T-helper 17 cell (primary cell): ENCODE measurements around the gene TARS3. TPM values are rescaled to one million over a fixed set of nuclear protein-coding genes. Genes with fewer than 3 reads are reported as not detected.

Experiments
- ATAC-seq: fragments of 150-1000 bp; cut with Tn5 transposase; 2 replicates; pipeline ENCODE4 v1.10.0; 2021; ENCODE audit warnings: mild to moderate bottlenecking, moderate library complexity
- DNase-seq, 3 donors: peaks; one replicate each; pipeline versions ENCODE4 v3.0.0 to v3.0.0-alpha.2; 2020 to 2021
- H3K9me3 ChIP-seq: one replicate; pipeline ENCODE4 v1.7.0; 2013; ENCODE audit warnings: low read length, mild to moderate bottlenecking; ENCODE audit not compliant: control insufficient read depth, poor library complexity, severe bottlenecking
- H3K27ac Mint-ChIP-seq: one replicate; pipeline ENCODE4 v1.8.0; 2022; ENCODE audit warnings: mild to moderate bottlenecking, moderate library complexity, mixed read lengths
- H3K27me3 Mint-ChIP-seq: one replicate; pipeline ENCODE4 v1.8.0; 2022; ENCODE audit warnings: mixed read lengths
- H3K36me3 Mint-ChIP-seq: one replicate; pipeline ENCODE4 v1.8.0; 2022; ENCODE audit warnings: low read depth, mixed read lengths
- H3K4me1 Mint-ChIP-seq: one replicate; pipeline ENCODE4 v1.8.0; 2022; ENCODE audit warnings: mild to moderate bottlenecking, mixed read lengths
- H3K4me3 Mint-ChIP-seq: one replicate; pipeline ENCODE4 v1.8.0; 2022; ENCODE audit warnings: mild to moderate bottlenecking, moderate library complexity, mixed read lengths
- total RNA-seq, 4 donors: library from RNA in 2 of 4; stranded (reverse) in 2 of 4; gene quantifications; one replicate each; pipeline ENCODE4 v1.2.3 and lab custom pipeline; 2022 to 2026

TARS3 gene
- total RNA-seq, 2 donors from 2014 or later, result 13.4 to 17.6 TPM

GRCh38 chr15:101612676-101613075 is 111.6 kb downstream of the TARS3 start:
- Mint-ChIP-seq H3K4me3 (no peak overlapping the region), H3K36me3 (no peaks in the 10 kb centered on the region), H3K27ac (no peak overlapping the region), H3K27me3 (no peaks in the 10 kb centered on the region), H3K4me1 (peaks cover 10% of the 10 kb centered on the region)
- no peaks in the 10 kb centered on the region for H3K9me3 ChIP-seq
- DNase-seq (no peak), ATAC-seq (no peak)

- Mint-ChIP-seq H3K4me1 (peaks cover 6% of the 10 kb centered on the region), H3K27me3 (no peaks in the 10 kb centered on the region), H3K4me3 (no peak overlapping the region), H3K27ac (no peak overlapping the region), H3K36me3 (no peaks in the 10 kb centered on the region)
- no peak for DNase-seq
- no peak for ATAC-seq
- no peaks in the 10 kb centered on the region for H3K9me3 ChIP-seq
These were observed 112.5 kb downstream of the TARS3 start for GRCh38 chr15:101611580-101612299.

- H3K27me3 Mint-ChIP-seq, result no peaks in the 10 kb centered on the region
- no peak for DNase-seq
- H3K4me1 Mint-ChIP-seq, result peaks cover 2% of the 10 kb centered on the region
These were observed 113.3 kb downstream of the TARS3 start for GRCh38 chr15:101611007-101611406.

GRCh38 chr15:101610611-101611000 is 113.7 kb downstream of the TARS3 start:
- no peak overlapping the region for H3K27ac Mint-ChIP-seq
- no peaks in the 10 kb centered on the region for H3K27me3 Mint-ChIP-seq
- no peak overlapping the region for H3K4me3 Mint-ChIP-seq
- no peaks in the 10 kb centered on the region for H3K4me1 Mint-ChIP-seq
- no peaks in the 10 kb centered on the region for H3K36me3 Mint-ChIP-seq
- ATAC-seq (no peak), DNase-seq (no peak)
- no peaks in the 10 kb centered on the region for H3K9me3 ChIP-seq

More at GRCh38 chr15:101611007-101611406, 113.3 kb downstream of the TARS3 start:
- no peaks in the 10 kb centered on the region for H3K9me3 ChIP-seq
- H3K36me3 Mint-ChIP-seq, result no peaks in the 10 kb centered on the region
- no peak overlapping the region for H3K27ac Mint-ChIP-seq
- no peak overlapping the region for H3K4me3 Mint-ChIP-seq
- ATAC-seq, result no peak

GRCh38 chr15:101609742-101610610 is 114.3 kb downstream of the TARS3 start:
- H3K27ac Mint-ChIP-seq, result no peak overlapping the region
- H3K4me3 Mint-ChIP-seq, result no peak overlapping the region
- no peaks in the 10 kb centered on the region for H3K36me3 Mint-ChIP-seq
- H3K4me1 Mint-ChIP-seq, result no peaks in the 10 kb centered on the region
- no peak for DNase-seq
- H3K9me3 ChIP-seq, result no peaks in the 10 kb centered on the region
- no peak for ATAC-seq
- H3K27me3 Mint-ChIP-seq, result peaks cover under 1% of the 10 kb centered on the region

- H3K9me3 ChIP-seq, result no peaks in the 10 kb centered on the region
- Mint-ChIP-seq H3K36me3 (no peaks in the 10 kb centered on the region), H3K27me3 (peaks cover 18% of the 10 kb centered on the region), H3K4me1 (no peaks in the 10 kb centered on the region), H3K4me3 (no peak overlapping the region), H3K27ac (no peak overlapping the region)
- DNase-seq, result no peak
- ATAC-seq, result no peak
These were observed 116.1 kb downstream of the TARS3 start for GRCh38 chr15:101608201-101608600.

GRCh38 chr15:101607108-101607507 is 117.2 kb downstream of the TARS3 start:
- H3K27ac Mint-ChIP-seq, result no peak overlapping the region

GRCh38 chr15:101604124-101604874 is 120.0 kb downstream of the TARS3 start:
- Mint-ChIP-seq H3K36me3 (peaks cover 7% of the 10 kb centered on the region), H3K4me3 (no peak overlapping the region), H3K4me1 (no peaks in the 10 kb centered on the region), H3K27me3 (peaks cover 35% of the 10 kb centered on the region), H3K27ac (no peak overlapping the region)
- no peak for DNase-seq
- ATAC-seq, result no peak
- no peaks in the 10 kb centered on the region for H3K9me3 ChIP-seq

More at GRCh38 chr15:101607108-101607507, 117.2 kb downstream of the TARS3 start:
- ATAC-seq, result no peak
- no peak for DNase-seq
- H3K4me1 Mint-ChIP-seq, result no peaks in the 10 kb centered on the region
- H3K9me3 ChIP-seq, result no peaks in the 10 kb centered on the region
- no peak overlapping the region for H3K4me3 Mint-ChIP-seq
- H3K36me3 Mint-ChIP-seq, result peaks cover 3% of the 10 kb centered on the region
- H3K27me3 Mint-ChIP-seq, result peaks cover 25% of the 10 kb centered on the region

Other genes with a start within 250 kb of the TARS3 start
- 10 to 100 TPM in 1 of 2 donors, 1 to 10 TPM in 1; 1.9 to 27.8 TPM for gene PCSK6, start 234.8 kb downstream of the TARS3 start, total RNA-seq
- gene TM2D3, start 72.1 kb downstream of the TARS3 start, total RNA-seq, result 10 to 100 TPM; 66.0 to 91.0 TPM
- not detected for gene OR4F6, start 79.0 kb upstream of the TARS3 start, total RNA-seq
- not detected for gene OR4F15, start 87.7 kb upstream of the TARS3 start, total RNA-seq